ENCODE data around the gene CLDN19. TPM values are rescaled to one million over a fixed set of nuclear protein-coding genes. Genes with fewer than 3 reads are reported as not detected.
"Not testable (repeated sequence)": the region's sequence is repeated elsewhere in the genome, so short reads cannot be mapped to it uniquely, and the experiment has no call there.

The CLDN19 gene
- total RNA-seq, 1 experiment from 2014 or later, result 12.2 TPM

GRCh38 chr1:42722403-42722802, 17.6 kb downstream of the CLDN19 start:
- DNase-seq; H3K4me3 ChIP-seq (ENCODE audit: insufficient read depth, low read depth, low read length); H3K36me3 ChIP-seq (replicated peaks; ENCODE audit: control insufficient read depth, insufficient read depth, low read length); H3K27me3 ChIP-seq (ENCODE audit: control insufficient read depth, insufficient read depth, low read length): not testable (repeated sequence)

- Histone ChIP-seq H3K36me3 (replicated peaks; ENCODE audit: control insufficient read depth, insufficient read depth, low read length) (no peaks in the 10 kb centered on the region), H3K4me3 (ENCODE audit: insufficient read depth, low read depth, low read length) (no peak overlapping the region), H3K27me3 (ENCODE audit: control insufficient read depth, insufficient read depth, low read length) (no peaks in the 10 kb centered on the region)
- no peak for DNase-seq
Observed at GRCh38 chr1:42721926-42722325, 18.1 kb downstream of the CLDN19 start.

GRCh38 chr1:42720868-42721267, 19.2 kb downstream of the CLDN19 start:
- Histone ChIP-seq H3K36me3 (replicated peaks; ENCODE audit: control insufficient read depth, insufficient read depth, low read length) (no peaks in the 10 kb centered on the region), H3K27me3 (ENCODE audit: control insufficient read depth, insufficient read depth, low read length) (no peaks in the 10 kb centered on the region), H3K4me3 (ENCODE audit: insufficient read depth, low read depth, low read length) (no peak overlapping the region)
- DNase-seq, result no peak

GRCh38 chr1:42714441-42714840, 25.6 kb downstream of the CLDN19 start:
- H3K4me3 ChIP-seq (ENCODE audit: insufficient read depth, low read depth, low read length); H3K27me3 ChIP-seq (ENCODE audit: control insufficient read depth, insufficient read depth, low read length); DNase-seq; H3K36me3 ChIP-seq (replicated peaks; ENCODE audit: control insufficient read depth, insufficient read depth, low read length): not testable (repeated sequence)

DNA sequence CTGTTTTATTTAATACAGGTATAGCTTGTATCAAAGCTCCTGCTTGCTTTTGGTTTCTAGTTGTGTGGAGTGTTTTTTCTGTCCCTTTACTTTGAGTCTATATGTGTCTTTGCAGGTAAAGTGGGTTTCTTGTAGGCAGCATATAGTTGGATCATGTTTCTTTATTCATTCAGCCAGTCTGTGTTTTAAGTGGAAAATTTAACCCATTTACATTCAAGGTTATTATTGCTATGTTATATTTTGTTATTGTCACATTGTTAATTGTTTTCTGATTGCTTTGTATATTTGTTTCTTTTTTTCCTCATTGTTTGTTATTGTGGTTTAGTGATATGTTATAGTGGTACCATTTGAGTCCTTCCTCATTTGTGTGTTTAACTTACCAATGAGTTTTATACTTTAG, 26.7 kb downstream of the CLDN19 start:
- DNase-seq, result no peak
- Histone ChIP-seq H3K4me3 (ENCODE audit: insufficient read depth, low read depth, low read length) (no peak overlapping the region), H3K27me3 (ENCODE audit: control insufficient read depth, insufficient read depth, low read length) (no peaks in the 10 kb centered on the region), H3K36me3 (replicated peaks; ENCODE audit: control insufficient read depth, insufficient read depth, low read length) (no peaks in the 10 kb centered on the region; the same call in 1 of the 2 replicates)

DNA sequence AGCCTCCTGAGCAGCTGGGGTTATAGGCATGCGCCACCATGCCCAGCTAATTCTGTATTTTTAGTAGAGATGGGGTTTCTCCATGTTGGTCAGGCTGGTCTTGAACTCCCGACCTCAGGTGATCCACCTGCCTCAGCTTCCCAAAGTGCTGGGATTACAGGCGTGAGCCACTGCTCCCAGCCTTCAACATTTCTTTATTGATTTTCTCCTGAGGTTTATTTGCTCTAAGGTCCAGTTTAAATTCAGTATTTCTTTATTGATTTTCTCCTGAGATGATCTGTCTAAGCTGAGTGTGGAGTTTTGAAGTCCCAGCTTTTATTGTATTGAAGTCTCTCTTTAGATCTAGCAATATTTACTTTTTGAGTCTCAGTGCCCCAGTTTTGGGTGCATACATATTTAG, 27.2 kb downstream of the CLDN19 start:
- H3K27me3 ChIP-seq (ENCODE audit: control insufficient read depth, insufficient read depth, low read length); H3K36me3 ChIP-seq (replicated peaks; ENCODE audit: control insufficient read depth, insufficient read depth, low read length); H3K4me3 ChIP-seq (ENCODE audit: insufficient read depth, low read depth, low read length); DNase-seq: not testable (repeated sequence)

GRCh38 chr1:42703888-42704464, 36.1 kb downstream of the CLDN19 start:
- H3K36me3 ChIP-seq (replicated peaks; ENCODE audit: control insufficient read depth, insufficient read depth, low read length), result peaks cover 30% of the 10 kb centered on the region
- DNase-seq, result no peak
- no peaks in the 10 kb centered on the region for H3K27me3 ChIP-seq (ENCODE audit: control insufficient read depth, insufficient read depth, low read length)
- H3K4me3 ChIP-seq (ENCODE audit: insufficient read depth, low read depth, low read length), result no peak overlapping the region

- Histone ChIP-seq H3K36me3 (replicated peaks; ENCODE audit: control insufficient read depth, insufficient read depth, low read length) (peaks cover 49% of the 10 kb centered on the region), H3K4me3 (ENCODE audit: insufficient read depth, low read depth, low read length) (no peak overlapping the region), H3K27me3 (ENCODE audit: control insufficient read depth, insufficient read depth, low read length) (no peaks in the 10 kb centered on the region)
- no peak for DNase-seq
Observed at GRCh38 chr1:42700006-42700405, 40.0 kb downstream of the CLDN19 start.

DNA sequence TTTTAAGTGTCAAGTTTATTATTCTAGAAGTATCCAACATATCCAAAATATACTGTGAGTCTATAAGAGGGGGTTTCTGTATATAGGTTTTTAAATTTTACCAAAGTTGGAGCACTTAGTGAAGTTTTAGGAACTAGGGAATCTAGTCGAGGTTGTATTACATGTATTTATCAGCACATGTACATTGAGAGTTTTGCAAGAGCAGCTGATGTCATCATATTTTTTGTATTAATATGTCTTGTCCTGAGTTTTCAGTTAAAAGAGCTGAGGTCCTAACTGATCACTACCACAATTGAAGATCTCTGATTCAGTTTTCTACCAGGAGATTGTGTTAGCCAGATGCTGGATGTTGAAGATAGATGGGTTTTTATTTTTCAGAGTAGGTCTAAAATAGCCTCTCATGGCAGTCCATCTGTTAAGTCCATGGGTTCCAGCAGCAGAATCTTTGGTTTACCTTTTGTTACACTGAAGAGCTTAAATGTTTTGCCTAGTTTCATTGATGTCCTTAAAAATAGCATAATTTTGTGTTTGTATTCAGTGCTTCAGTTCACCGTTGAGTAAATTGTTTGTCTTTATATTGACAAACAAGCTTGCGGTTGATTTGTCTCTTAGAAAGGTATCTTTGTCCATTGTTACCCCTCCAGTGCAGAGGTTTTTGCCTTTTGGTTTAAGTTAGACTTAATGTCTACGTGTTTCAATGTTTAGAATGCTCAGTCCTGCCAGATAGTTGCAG, 41.8 kb downstream of the CLDN19 start:
- Histone ChIP-seq H3K36me3 (replicated peaks; ENCODE audit: control insufficient read depth, insufficient read depth, low read length) (peaks cover 46% of the 10 kb centered on the region), H3K4me3 (ENCODE audit: insufficient read depth, low read depth, low read length) (no peak overlapping the region), H3K27me3 (ENCODE audit: control insufficient read depth, insufficient read depth, low read length) (no peaks in the 10 kb centered on the region)
- no peak for DNase-seq

GRCh38 chr1:42692911-42693310, 47.1 kb downstream of the CLDN19 start:
- Histone ChIP-seq H3K4me3 (ENCODE audit: insufficient read depth, low read depth, low read length) (no peak overlapping the region), H3K27me3 (ENCODE audit: control insufficient read depth, insufficient read depth, low read length) (no peaks in the 10 kb centered on the region), H3K36me3 (replicated peaks; ENCODE audit: control insufficient read depth, insufficient read depth, low read length) (peaks cover 20% of the 10 kb centered on the region)
- DNase-seq, result no peak

GRCh38 chr1:42692461-42692860, 47.6 kb downstream of the CLDN19 start:
- H3K27me3 ChIP-seq (ENCODE audit: control insufficient read depth, insufficient read depth, low read length), result no peaks in the 10 kb centered on the region
- no peak for DNase-seq
- peaks cover 15% of the 10 kb centered on the region for H3K36me3 ChIP-seq (replicated peaks; ENCODE audit: control insufficient read depth, insufficient read depth, low read length)
- no peak overlapping the region for H3K4me3 ChIP-seq (ENCODE audit: insufficient read depth, low read depth, low read length)

GRCh38 chr1:42691157-42691498, 48.9 kb downstream of the CLDN19 start:
- Histone ChIP-seq H3K36me3 (replicated peaks; ENCODE audit: control insufficient read depth, insufficient read depth, low read length) (peaks cover 7% of the 10 kb centered on the region), H3K4me3 (ENCODE audit: insufficient read depth, low read depth, low read length) (no peak overlapping the region), H3K27me3 (ENCODE audit: control insufficient read depth, insufficient read depth, low read length) (no peaks in the 10 kb centered on the region)
- no peak for DNase-seq

- Histone ChIP-seq H3K4me3 (ENCODE audit: insufficient read depth, low read depth, low read length) (no peak overlapping the region), H3K27me3 (ENCODE audit: control insufficient read depth, insufficient read depth, low read length) (no peaks in the 10 kb centered on the region), H3K36me3 (replicated peaks; ENCODE audit: control insufficient read depth, insufficient read depth, low read length) (peaks cover 6% of the 10 kb centered on the region)
- no peak for DNase-seq
Observed at GRCh38 chr1:42690477-42691156, 49.4 kb downstream of the CLDN19 start.

DNA sequence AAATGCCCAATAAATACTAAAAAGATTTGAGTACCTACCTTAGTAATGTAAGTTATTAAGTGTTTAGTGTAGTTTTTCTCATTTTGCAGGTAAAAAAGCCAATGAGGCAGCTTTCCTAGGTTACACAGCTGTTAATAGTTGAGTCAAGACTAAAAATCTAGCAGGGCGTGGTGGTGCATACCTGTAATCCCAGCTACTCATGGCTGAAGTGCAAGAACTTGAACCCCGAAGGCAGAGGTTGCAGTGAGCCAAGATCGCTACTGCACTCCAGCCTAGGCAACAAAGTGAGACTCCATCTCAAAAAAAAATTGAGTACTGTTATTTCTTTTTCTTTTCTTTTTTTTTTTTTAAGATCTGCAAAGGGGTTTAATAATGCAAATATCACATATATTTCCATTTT, 50.1 kb downstream of the CLDN19 start:
- Histone ChIP-seq H3K36me3 (replicated peaks; ENCODE audit: control insufficient read depth, insufficient read depth, low read length) (peaks cover 4% of the 10 kb centered on the region), H3K4me3 (ENCODE audit: insufficient read depth, low read depth, low read length) (no peak overlapping the region), H3K27me3 (ENCODE audit: control insufficient read depth, insufficient read depth, low read length) (no peaks in the 10 kb centered on the region)
- no peak for DNase-seq

DNA sequence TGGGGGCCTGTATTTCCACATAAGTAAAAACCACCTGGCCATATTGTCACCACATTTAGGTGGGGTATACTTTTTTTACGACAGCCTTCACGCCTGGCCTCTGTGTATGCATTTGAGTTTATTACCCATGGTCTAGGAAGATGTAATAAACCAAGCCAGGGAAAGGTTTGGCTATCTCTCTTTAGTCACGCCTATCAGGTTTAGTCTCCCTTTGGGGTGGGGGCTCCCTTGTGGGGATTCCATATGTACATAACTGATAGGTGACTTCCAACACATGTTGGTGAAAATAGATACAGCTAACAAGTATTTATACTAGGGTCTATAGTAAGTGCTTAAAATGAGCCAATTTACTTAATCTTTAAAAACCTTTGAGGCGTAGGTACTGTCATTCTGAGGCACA, 53.6 kb downstream of the CLDN19 start:
- Histone ChIP-seq H3K4me3 (ENCODE audit: insufficient read depth, low read depth, low read length) (no peak overlapping the region), H3K36me3 (replicated peaks; ENCODE audit: control insufficient read depth, insufficient read depth, low read length) (peaks cover 6% of the 10 kb centered on the region)
- no peak for DNase-seq

More for the DNA sequence above, 53.6 kb downstream of the CLDN19 start:
- H3K27me3 ChIP-seq (ENCODE audit: control insufficient read depth, insufficient read depth, low read length), result no peaks in the 10 kb centered on the region

All from H7 (cell line).